GM12891 (cell line): ENCODE measurements around the gene ARF4.

Experiments
- PAX5 ChIP-seq: IDR thresholded peaks from 2 replicates; pipeline ENCODE4 v1.6.1; 2011; ENCODE audit warnings: low read length, moderate library complexity, mild to moderate bottlenecking; ENCODE audit not compliant: insufficient read depth, severe bottlenecking
- POLR2A ChIP-seq: IDR thresholded peaks from 2 replicates; pipeline ENCODE4 v1.6.1; 2011; ENCODE audit warnings: low read depth, low read length, control low read depth
- POLR2AphosphoS5 ChIP-seq: IDR thresholded peaks from 2 replicates; pipeline ENCODE4 v1.6.1; 2011; ENCODE audit warnings: low read depth, low read length, control low read depth
- SPI1 ChIP-seq: IDR thresholded peaks from 2 replicates; pipeline ENCODE4 v1.6.1; 2011; ENCODE audit warnings: low read depth, low read length, control low read depth
- TAF1 ChIP-seq: IDR thresholded peaks from 2 replicates; pipeline ENCODE4 v1.6.1; 2011; ENCODE audit warnings: low read depth, low read length, control low read depth

DNA sequence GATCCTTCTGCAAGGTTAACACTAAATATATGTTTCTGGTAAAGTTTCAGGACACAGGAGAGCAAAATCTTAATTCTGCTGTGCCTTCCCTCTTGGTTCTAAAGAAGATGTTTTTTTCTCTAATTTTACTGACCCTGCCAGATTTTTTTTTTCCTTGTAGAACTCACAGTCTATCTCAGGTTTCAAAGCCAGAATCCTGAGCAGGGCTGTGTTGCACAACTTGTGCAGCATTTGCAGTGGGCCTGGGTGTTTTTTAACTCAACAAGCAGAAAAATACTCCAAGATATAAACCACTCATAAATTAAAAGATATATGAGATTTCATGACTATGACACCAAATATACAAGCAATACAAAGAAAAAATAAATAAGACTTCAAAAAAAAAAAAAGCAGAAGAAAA is 40.2 kb upstream of the ARF4 start:
- no peak for TF ChIP-seq POLR2A
- TF ChIP-seq POLR2AphosphoS5: no peak
- TF ChIP-seq PAX5: no peak
- TF ChIP-seq SPI1: no peak
- no peak for TF ChIP-seq TAF1
